GM21381 (cell line): ENCODE results near the gene PHACTR1.

Experiments used
- ATAC-seq: cut with Tn5 transposase; IDR thresholded peaks from one replicate; pipeline ENCODE4 v1.9.1; 2021; ENCODE audit warnings: mild to moderate bottlenecking, moderate library complexity; ENCODE audit not compliant: unreplicated experiment

Gene PHACTR1

GRCh38 chr6:12892151-12892550, 175.6 kb downstream of the PHACTR1 start:
- no peak for ATAC-seq

DNA sequence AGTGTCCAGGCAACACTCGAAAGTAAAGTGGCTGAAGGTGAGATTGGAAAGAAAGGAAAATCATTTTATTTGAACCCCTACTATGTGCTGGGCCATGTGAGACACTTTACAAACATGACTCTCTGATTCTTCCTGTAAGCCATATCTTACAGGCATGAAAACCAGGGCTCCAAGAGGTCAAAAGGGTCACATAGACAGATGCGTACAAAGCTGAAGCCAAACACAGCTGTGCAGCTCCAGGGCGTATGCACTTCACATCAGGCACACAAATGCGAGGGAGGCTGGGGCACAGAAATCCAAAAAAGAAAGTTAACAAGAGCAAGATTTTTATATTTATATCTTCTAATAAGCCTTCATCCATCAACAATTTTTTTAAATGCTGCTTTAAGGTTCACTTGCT, 176.5 kb downstream of the PHACTR1 start:
- no peak for ATAC-seq

DNA sequence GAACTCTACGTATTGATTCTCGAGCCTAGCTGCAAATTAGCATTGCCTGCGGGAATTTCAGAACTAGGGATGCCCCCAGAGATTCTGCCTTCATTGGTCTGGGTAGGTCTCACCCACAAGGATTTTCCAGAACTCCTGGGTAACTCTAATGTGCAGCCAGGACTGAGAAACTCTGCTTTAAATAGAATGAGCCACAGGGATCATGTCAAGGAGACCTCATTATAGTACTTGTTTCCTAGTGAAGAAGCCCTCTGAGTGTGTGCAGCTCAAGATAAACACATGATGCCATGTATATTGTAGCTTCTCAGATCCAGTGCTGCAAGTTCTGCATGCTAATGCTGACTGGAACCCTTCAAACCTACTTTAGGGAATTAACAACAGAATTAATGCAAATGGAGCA, 179.2 kb downstream of the PHACTR1 start:
- no peak for ATAC-seq

DNA sequence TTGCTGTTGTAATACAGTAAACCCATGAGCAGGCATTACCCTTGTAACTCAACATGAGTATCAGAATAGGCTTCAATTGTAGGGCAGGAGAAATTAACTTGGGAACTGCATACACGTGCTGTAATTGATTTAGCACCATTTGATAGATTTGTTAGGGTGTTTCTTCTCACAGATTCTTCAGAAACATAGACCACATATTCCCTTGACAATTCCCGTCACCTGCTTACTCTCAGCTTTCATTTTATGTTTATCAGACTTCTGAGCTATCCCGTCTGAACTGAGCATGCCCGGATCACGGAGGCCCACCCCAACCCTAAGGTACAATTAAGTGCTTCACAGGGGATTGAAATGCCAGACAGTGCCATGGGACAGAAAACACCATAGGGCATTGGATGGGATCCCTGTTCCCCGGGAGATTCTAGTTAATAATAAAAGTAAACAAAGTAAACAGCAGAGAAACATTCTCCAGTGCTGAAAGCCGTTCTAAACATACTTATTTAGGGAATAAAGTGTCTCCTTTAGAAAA, 179.7 kb downstream of the PHACTR1 start:
- no peak for ATAC-seq

GRCh38 chr6:12898603-12899002, 182.0 kb downstream of the PHACTR1 start:
- no peak for ATAC-seq

DNA sequence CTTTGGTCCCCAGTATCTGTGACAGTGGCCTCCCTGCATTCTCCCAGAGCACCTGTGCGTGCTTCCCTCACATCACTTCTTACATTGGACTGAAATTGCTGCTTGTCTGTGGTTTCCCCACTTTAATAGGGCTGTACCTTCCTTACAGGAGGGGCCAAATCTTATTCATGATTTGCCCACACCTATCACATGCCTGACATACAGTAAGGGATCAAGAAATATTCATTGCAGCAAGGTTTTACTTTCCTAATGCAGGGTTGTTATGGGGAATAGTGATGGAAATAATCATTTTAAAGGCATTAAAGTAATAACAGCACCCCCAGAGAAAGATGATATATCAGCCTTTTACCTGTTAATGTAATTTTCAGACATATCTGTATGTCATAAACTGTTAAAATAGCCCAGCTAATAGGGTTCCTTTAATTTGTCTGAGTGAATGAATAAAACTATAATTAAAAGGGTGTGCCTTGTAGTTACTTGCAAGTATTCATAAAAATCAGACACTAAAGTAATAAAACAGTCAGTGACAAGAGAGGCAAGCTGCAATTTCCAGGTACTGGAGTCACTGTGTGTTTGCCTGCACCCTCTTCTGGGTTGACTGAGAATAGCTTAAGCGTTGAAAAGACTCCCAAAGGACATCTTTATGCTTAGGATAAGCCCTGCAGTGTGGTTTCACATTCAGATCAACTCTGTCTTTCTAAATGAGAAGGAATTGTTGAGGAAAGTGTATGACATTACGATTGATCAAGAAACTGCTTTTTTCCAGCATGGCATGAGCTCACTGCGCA, 182.7 kb downstream of the PHACTR1 start:
- ATAC-seq, result no peak

GRCh38 chr6:12903246-12903645, 186.7 kb downstream of the PHACTR1 start:
- ATAC-seq, result no peak

DNA sequence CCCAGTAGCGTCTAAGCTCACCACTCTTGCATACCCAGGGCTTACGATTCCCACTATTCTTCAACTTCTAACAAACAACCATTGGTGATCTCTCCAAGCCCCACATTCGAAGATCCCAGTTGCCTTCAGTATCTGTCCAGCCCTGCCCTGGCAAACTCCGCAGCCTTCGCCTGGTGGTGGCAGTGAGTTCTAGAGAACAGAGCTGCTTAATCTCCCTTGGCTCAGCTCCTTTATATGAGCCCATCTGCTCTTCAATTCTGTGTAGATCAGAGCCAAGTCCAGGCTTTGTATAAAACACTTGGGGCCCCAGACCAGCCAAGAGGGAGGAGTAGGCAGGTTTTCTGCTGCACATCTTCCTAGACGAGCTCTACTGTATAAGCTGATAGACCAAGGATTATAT, 193.3 kb downstream of the PHACTR1 start:
- no peak for ATAC-seq

GRCh38 chr6:12911427-12911826, 194.9 kb downstream of the PHACTR1 start:
- no peak for ATAC-seq

- no peak for ATAC-seq
These were observed 196.6 kb downstream of the PHACTR1 start for GRCh38 chr6:12913201-12913600.

DNA sequence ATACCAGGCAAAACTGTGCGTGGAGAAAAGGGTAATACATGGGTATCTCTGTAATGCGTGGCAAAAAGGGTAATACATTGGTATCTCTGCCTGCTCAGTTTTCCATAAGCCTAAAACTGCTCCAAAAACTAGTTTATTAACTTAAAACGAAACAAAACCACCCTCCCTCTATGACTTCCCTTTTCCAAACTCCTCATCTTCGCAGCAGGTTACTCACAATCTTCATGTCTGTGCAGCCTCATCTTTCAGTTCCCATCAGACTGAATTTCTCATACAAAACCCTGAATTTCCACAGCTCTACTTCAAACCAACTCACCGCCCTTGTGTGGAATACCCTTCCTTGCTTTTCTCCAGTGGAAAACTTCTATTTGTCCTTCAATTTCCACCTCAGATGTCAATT, 199.4 kb downstream of the PHACTR1 start:
- no peak for ATAC-seq

- ATAC-seq, result no peak
These were observed 200.0 kb downstream of the PHACTR1 start for GRCh38 chr6:12916420-12917136.

- no peak for ATAC-seq
These were observed 204.9 kb downstream of the PHACTR1 start for GRCh38 chr6:12921467-12921866.

DNA sequence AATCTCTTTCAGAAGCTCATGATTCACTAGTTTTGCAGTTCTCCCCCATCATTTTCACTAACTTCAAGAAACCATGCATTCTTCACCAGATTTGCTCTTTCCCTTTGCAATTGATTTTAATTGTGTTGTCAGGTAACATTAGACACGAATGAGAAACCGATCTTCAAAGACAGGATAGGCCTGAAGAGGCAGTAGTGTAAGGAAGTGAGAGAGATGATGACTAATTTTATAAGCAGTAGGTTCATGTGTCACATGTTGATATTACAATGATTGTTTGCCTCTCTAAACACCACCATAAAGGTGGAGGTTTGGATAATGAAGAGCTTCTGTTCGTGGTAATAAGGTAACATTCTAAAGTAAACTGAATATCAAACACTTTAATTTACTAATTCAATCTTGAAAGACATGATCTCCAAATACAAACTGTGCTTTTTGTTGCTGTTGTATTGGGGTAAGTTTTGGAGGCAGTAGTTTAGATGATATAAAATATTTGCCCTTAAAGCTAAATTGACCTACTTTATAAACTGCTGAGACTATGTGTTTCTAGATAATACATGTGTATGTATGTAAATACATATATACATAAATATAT, 207.2 kb downstream of the PHACTR1 start:
- no peak for ATAC-seq

- no peak for ATAC-seq
These were observed 208.3 kb downstream of the PHACTR1 start for GRCh38 chr6:12924911-12925310.

DNA sequence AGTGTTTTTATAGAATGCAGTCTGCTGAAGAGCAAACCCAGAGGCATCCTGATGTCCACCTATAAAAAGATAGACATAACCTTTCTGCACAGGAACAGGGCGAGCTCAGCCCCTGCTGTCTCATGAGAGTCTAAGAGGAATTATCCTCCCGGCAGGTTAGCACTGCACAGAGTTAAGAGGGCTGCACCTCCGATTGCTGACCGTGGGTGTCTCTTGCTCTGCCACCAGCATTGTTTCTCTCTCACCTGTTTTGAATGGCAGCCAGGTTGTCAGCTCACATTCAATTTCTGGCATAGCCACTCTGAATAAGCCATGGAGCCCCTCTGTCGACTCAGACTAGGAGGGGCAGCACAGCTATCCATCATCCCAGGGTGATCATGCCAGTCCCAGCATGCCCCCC, 211.2 kb downstream of the PHACTR1 start:
- ATAC-seq, result no peak

GRCh38 chr6:12929678-12930077, 213.1 kb downstream of the PHACTR1 start:
- no peak for ATAC-seq

- ATAC-seq, result no peak
These were observed 215.1 kb downstream of the PHACTR1 start for GRCh38 chr6:12931639-12932038.

- no peak for ATAC-seq
These were observed 219.1 kb downstream of the PHACTR1 start for GRCh38 chr6:12935637-12936036.

- no peak for ATAC-seq
These were observed 221.4 kb downstream of the PHACTR1 start for GRCh38 chr6:12937971-12938370.

DNA sequence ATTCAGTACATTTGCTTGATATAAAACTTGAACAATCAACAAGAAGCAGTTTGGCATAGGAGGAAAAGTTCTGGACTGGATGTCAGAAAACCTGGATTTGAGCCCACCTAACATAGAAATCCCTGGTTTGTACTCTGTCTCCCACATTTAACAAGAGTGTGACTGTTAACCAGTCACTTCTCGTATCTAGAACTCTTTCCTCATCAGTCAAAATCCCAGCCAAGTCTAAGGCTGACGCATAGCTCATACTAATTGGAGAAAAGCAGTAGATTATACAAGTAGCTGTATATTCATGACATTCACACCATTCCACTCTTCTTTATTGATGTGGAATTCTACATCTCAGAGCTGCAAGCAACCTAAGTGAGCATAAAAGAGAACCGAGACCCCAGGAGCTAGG, 222.7 kb downstream of the PHACTR1 start:
- no peak for ATAC-seq

DNA sequence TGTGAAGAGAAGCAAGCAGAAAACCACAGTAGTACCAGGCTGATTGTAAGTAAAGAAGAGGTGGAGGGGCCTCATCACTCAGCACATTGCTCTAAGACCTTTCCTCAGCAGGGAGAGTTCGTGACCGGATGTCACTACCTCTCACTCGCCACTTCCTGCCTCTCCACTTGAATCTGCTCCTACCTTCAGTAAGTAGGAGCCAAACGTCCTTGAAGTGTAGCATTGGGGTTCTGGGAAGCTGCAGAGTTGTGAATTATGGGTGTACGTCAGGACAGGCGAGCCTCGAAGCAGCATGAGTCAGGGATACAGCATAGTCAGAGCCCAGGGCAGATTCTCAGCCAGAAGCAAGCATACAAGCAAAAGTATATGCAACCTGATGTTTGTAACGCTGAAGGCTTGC, 224.9 kb downstream of the PHACTR1 start:
- ATAC-seq, result no peak
